C4-2B (cell line): ENCODE data around the gene TRIM15.

Experiments used
- CTCF ChIP-seq: fragments of 450-650 bp; conservative IDR thresholded peaks from 2 replicates; pipeline ENCODE4 v1.5.1; 2017; ENCODE audit warnings: mild to moderate bottlenecking
- ZFX ChIP-seq: fragments of 450-650 bp; IDR thresholded peaks from 2 replicates; pipeline ENCODE4 v1.6.1; 2017

GRCh38 chr6:30188541-30188940 is 25.2 kb downstream of the TRIM15 start:
- TF ChIP-seq CTCF (no peak), ZFX (no peak)
